ENCODE results near the gene CNOT1. TPM values are rescaled to one million over a fixed set of nuclear protein-coding genes. Genes with fewer than 3 reads are reported as not detected.

CNOT1 gene
- polyA plus RNA-seq, 10 donors = 77.5 to 111 (median 90.8) TPM

DNA sequence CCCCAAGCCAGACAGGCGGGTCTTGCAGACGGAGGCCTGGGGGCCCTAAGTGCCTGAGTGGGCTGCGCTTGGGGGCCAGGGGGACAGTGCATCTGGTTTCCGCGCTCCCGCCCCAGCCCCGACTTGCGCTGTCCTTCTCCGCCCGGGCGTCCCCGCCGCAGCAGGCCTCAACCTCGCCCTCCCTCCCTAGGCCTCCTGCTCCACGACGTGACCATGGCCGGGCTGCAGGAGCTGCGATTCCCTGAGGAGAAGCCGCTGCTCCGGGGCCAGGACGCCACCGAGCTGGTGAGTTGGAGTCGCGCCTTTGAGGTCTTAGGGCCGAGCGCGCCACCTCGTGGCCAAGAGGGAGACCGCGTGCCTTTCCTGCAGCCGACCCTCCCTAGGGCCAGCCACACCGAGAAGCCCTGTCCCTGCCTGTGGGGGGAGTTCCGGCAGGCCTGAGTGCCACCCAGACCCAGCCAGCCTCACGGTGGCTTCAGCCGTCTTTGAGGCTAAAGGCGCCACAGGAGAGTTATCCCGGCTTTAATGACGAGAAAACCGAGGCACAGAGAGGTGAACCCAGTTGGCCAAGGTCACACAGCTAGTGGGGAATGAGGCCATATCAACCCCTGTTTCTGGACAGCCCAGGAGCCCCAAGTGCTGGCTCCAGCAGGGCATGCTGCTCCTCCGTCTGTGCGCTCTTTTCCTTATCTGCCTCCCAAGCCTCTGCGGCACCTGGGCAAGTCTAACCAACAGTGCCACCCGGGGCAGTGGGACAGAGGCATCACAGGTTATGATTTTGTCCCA lies 141.9 kb downstream of the CNOT1 start:
- DNase-seq = peak; percentile 65 to 91 (median 84)

DNA sequence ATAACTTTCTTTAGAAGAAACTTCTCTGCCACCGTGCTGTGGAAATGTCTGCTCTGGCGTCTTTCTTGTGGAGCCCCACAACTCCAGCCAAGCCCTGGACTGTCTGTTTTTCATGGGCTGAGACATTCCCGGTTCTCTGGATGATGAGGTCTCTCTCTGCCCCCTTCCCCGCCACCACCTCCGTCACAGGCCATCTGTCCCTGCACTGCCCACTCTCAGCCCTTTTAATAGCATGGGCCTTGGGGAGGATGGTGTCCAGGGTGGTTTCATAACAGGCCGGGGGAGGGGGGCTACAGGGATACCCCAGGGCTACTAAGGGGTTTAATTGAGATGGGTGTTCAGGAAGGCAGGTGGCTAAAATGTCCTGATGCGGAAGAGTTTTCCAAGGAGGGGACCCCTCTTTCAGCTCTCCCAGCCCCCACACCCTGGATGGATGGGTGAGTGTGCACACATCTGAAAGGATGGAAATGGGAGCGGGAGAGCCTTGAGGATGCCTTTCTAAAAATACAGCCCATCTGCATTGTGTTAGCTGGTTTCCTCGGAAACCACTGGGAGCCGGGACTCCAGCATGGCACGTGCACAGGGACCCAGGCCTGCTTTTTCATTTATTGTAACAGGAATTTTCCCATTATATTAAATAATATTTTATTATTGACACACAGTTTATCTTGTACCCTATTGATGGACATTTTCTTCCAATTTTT lies 144.3 kb downstream of the CNOT1 start:
- peak in 1 of 3 donors; percentile 52 for DNase-seq

DNA sequence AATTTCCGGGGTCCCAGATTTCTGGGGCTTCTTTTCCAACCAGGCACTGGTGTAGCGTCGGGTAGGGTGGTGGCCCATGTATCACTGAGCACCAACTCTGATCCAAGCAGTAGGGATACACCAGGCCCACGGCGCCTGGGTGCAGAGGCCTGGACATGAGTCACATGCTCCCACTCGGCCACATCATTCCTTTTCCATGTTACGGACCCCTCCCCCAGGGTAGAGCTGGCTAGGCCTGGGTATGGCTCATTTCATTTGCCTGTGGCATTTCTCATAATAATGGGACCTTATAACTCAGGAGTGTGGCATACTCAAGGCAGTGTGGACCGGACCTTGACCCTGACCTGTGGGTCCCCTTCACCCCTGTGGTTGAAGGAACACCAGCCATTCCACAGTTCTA lies 147.7 kb downstream of the CNOT1 start:
- DNase-seq = no peak

DNA sequence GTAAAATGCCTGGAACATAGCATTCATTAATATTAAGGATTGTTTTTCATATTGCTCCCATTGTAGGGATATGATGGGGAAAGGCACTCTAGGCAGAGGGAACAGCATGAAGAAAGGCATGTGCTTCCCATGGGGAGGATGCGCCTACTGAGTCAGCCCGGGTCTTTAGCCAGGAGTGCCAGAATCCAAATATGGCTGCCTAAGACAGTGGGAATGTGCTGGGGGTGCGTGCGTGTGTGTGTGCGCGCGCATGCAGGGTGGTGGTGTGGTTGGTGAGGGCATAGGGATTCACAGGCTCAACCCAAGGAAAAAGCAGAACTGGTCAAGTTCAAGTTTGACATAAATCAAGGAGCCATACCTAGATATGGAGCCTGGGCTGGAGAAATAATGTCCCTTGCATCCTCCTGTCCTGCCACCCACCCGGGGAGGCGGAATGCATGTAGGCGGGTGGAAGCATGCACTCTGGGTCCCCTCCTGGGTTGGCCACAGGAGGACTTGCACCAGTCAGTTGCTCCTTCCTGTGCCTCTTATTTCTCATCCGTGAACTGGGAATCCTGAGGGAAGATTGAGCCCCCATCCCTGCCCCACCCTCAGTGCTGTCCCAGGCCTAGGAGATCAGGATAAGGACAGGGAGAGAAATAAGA lies 148.3 kb downstream of the CNOT1 start:
- DNase-seq = no peak

DNA sequence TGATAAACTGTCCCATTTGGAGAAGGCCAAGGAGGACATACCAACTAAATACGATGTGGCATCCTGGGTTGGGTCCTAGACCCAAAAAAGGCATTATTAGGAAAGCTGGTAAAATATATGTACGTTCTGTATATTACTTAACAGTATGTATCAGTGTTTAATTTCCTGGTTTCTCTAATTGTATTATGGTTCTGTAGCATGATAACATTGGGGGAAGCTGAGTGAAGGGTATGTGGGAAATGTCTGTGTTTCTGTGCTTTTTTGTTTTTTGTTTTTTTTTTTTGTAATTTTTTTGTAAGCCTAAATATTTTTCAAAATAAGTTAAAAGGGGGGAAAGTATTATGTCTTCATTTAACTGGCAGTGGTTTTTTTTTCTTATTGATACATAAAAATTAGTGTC lies 151.2 kb downstream of the CNOT1 start:
- DNase-seq = no peak

DNA sequence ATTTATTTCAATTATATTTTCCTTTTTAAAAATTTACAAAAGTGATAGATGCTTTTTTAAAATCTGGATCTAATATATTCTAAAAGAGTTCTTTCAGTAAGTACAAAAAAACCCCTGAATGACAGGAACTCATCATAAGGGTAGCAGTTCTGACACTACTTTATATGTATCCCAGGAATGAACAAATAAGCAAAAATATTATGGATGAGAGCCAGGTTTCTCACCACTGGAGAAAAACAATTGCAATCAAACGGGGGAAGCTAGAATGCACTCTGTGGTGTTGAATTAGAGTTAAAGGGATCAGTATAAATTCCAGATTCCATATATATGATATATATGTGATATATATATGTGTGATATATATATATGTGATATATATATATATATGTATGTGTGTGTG lies 152.8 kb downstream of the CNOT1 start:
- no peak for DNase-seq

DNA sequence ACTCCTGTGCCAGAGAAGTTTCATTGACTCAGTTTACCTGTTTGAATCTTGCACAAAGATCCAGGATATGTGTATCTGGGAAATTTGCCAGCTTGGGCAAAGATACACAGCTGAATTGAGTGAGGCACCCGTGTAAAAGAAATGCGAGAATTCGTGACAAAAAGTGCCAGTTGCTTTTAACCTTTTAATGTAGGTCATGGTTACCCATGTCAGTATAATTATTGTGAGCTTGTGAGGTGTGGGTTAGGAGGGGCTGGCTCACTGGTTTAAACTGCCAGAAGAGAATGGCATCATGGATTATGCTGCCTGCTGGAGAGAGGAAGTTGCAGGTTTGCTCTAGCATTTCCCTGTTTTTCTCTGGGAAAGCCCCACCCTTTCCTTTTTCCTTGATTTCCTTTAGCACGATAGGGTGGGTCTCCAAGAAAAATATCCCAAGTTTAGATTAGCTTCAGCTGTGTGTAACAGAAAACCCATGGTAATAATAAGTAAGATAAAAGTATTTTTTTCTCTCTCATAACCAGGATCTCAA lies 154.5 kb downstream of the CNOT1 start:
- no peak for DNase-seq

DNA sequence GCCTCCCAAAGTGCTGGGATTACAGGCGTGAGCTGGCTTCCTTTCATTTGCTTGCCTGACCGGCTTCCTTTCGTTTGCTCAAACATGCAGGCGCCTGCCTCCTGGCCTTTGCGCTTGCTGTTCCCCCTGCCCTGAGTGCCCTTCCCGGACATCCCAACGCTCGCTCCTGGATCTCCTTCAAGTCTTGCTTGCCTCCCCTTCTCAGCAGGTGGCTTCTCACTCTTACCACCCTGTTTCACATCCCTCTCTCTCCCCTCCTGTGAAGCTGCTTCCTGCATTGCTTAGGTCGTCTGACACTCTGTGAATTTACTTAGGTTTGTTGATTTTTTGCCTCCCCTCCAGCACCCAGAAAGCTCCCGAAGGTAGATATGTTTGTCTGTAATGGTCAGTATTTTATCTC lies 155.3 kb downstream of the CNOT1 start:
- DNase-seq = no peak

DNA sequence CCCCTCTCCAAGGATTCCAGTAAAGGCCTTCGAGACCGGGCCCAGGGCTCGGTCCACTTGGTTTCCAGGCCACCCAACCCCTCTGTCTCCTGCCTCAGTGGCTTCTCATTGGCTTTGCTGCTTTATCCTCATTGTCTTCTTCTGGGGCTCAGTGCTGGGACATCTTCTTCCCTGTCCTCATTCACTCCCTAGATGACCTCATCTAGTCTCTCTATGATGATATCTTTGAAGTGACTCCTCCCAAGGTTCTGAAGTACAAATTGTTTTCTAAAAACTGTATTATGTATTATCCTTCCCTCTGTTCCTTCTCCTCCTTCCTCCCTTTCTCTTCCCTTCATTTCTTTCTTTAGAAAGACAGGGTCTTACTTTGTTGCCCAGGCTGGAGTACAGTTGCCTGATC lies 156.8 kb downstream of the CNOT1 start:
- no peak for DNase-seq

DNA sequence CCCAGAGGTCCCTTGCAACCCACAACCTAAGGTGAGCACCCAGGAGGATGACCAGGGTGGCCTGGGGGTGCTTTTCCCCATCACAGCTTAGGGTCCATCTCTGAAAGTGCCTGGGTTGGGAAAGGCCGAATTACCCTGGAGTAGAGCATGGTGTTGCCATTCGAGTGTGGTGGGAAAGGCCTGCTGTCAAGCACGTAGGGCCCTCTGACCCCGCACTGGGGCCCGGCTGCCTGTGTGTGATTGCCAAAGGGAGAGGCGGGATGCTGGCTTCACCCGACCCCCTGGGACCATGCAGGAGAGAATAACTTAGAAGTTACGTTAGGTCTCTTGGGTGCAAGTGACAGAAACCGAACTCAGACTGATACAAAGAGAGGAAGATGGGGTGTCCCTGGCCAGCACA lies 157.4 kb downstream of the CNOT1 start:
- DNase-seq = no peak

DNA sequence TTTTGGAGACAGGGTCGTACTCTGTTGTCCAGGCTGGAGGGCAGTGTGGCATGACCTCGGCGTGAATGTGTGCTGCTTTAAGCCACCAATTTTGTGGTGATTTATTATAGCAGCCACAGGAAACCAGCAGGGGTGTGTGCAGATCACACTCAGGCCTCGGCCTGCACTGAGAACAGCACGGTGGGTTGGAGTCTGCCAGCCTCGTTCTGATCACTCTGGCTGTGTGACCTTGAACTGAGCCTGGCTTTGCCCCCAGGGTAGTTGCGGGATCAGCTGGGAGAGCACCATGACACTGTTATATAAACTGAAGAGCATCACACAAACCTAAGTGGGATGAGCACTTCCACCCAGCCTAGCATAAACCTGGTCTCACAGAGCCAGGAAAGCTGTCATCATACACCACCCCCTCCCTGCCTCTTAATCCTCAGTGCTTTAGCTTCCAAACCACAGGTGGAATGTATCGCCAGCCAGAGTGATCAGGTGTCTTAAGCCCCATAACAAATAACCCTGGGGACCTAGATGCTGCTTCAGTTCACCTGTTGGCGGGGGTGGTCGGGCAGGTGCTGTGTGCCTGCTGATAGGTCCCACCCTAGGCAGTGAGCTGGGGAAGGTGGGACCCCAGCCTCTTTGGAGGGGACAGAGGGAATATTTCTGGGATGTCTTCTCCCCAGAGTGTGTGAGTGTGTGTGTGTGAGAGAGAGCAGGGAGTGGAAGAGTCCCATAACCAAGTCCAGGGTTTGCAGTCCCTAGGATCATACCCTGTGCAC lies 158.2 kb downstream of the CNOT1 start:
- DNase-seq = no peak

Other genes starting within 250 kb of the CNOT1 start
- gene GINS3, start 237.4 kb downstream of the CNOT1 start, polyA plus RNA-seq (ENCODE audit: insufficient read length in 10 of 10) = 10 to 100 TPM in 1 of 10 donors, 1 to 10 TPM in 9; 7.2 to 13.5 (median 8.5) TPM
- gene NDRG4, start 129.7 kb downstream of the CNOT1 start, polyA plus RNA-seq (ENCODE audit: insufficient read length in 10 of 10) = 10 to 100 TPM in 6 of 10 donors, 1 to 10 TPM in 4; 8.8 to 21.0 (median 11.6) TPM
- 10 to 100 TPM; 10.2 to 23.7 (median 14.0) TPM for gene SETD6, start 114.3 kb downstream of the CNOT1 start, polyA plus RNA-seq (ENCODE audit: insufficient read length in 10 of 10)
- 1 to 10 TPM; 5.6 to 9.1 (median 6.8) TPM for gene SLC38A7, start 54.9 kb upstream of the CNOT1 start, polyA plus RNA-seq (ENCODE audit: insufficient read length in 10 of 10)
- gene GOT2, start 104.5 kb upstream of the CNOT1 start, polyA plus RNA-seq (ENCODE audit: insufficient read length in 10 of 10) = 10 to 100 TPM; 49.0 to 64.0 (median 53.3) TPM